Measurements from ENCODE around the gene SEMA5A. TPM values are rescaled to one million over a fixed set of nuclear protein-coding genes. Genes with fewer than 3 reads are reported as not detected.

SEMA5A gene
- total RNA-seq, 1 experiment from 2014 or later = 0.15 TPM

GRCh38 chr5:9212605-9213004, 333.3 kb downstream of the SEMA5A start:
- no peak overlapping the region for H3K4me3 ChIP-seq (ENCODE audit: low read depth in 2 of 2, low read length in 2 of 2)
- intact Hi-C loops (cut with micrococcal nuclease; ENCODE audit: unreplicated experiment) = no loop called here
- H3K9me3 ChIP-seq (ENCODE audit: control insufficient read depth, insufficient read depth, low read depth, low read length) = no peaks in the 10 kb centered on the region
- H3K36me3 ChIP-seq (ENCODE audit: control insufficient read depth, insufficient read depth, low read length) = no peaks in the 10 kb centered on the region
- H3K27me3 ChIP-seq (ENCODE audit: control insufficient read depth, insufficient read depth, low read length) = no peaks in the 10 kb centered on the region
- no peaks in the 10 kb centered on the region for H3K4me1 ChIP-seq (ENCODE audit: control insufficient read depth, insufficient read depth, low read length)
- TF ChIP-seq CTCF (IDR thresholded peaks at IDR 0.05) = no peak
- no peak for TF ChIP-seq SIN3A (IDR thresholded peaks at IDR 0.05; ENCODE audit: borderline replicate concordance, insufficient read depth, low read depth, low read length)
- TF ChIP-seq POLR2AphosphoS5 (IDR thresholded peaks at IDR 0.05; ENCODE audit: low read depth, low read length) = no peak
- TF ChIP-seq TCF7L2 (IDR thresholded peaks at IDR 0.05; ENCODE audit: low read depth, low read length) = no peak
- TF ChIP-seq REST (IDR thresholded peaks at IDR 0.05; ENCODE audit: insufficient read depth in 1 of 2, low read depth in 2 of 2, low read length in 1 of 2) = no peak
- in situ Hi-C loops (cut with HindIII; ENCODE audit: low pct_unique_long_range_greater_than_20kb, low sequenced_read_pairs) = no loop called here
- no peak overlapping the region for H3K27ac ChIP-seq (ENCODE audit: low read length)
- no TSS peak for BruUV-seq (replicated peaks)
- CTCF ChIA-PET = no interaction called here
- DNase-seq (ENCODE audit: low read depth, low spot score) (no peak), ATAC-seq (no peak)
- POLR2A ChIA-PET = no interaction called here

DNA sequence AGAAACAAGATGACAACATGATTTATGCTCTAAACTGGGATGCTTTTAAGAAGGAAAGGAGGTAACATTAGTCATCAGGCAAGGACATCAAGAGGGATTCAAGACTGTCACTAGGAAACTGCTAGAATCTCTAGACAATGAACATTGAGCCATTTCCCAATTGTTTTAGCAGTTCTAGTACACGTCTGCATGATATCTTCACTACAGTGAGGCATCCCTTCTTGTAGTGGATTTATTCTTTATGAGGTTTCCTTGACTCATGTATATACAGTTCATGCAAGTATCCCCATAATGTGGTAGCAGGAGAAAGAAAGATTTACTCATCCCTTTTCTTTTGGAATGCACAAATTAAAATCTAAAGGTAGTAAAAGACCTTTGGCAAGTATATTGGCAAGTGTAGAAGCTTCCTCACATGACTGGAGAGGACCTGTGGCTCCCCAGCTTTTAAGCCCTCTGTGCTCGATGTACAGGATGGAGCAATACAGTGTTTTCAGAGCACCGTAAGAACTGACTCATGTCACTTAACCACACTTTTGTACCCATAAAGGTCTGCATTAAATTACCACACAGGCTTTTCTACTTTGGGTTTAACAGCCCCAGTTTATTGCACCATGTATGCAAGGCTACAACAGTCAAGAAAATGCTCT, 335.9 kb downstream of the SEMA5A start:
- Histone ChIP-seq H3K27me3 (ENCODE audit: control insufficient read depth, insufficient read depth, low read length) (no peaks in the 10 kb centered on the region), H3K4me1 (ENCODE audit: control insufficient read depth, insufficient read depth, low read length) (no peaks in the 10 kb centered on the region), H3K9me3 (ENCODE audit: control insufficient read depth, insufficient read depth, low read depth, low read length) (no peaks in the 10 kb centered on the region), H3K4me3 (ENCODE audit: low read depth in 2 of 2, low read length in 2 of 2) (no peak overlapping the region), H3K36me3 (ENCODE audit: control insufficient read depth, insufficient read depth, low read length) (no peaks in the 10 kb centered on the region), H3K27ac (ENCODE audit: low read length) (no peak overlapping the region)
- TF ChIP-seq POLR2AphosphoS5 (IDR thresholded peaks at IDR 0.05; ENCODE audit: low read depth, low read length) = no peak
- TF ChIP-seq CTCF (IDR thresholded peaks at IDR 0.05) = no peak
- TF ChIP-seq SIN3A (IDR thresholded peaks at IDR 0.05; ENCODE audit: borderline replicate concordance, insufficient read depth, low read depth, low read length) = no peak
- no peak for TF ChIP-seq TCF7L2 (IDR thresholded peaks at IDR 0.05; ENCODE audit: low read depth, low read length)
- TF ChIP-seq REST (IDR thresholded peaks at IDR 0.05; ENCODE audit: insufficient read depth in 1 of 2, low read depth in 2 of 2, low read length in 1 of 2) = no peak
- ChIA-PET CTCF (no interaction called here), POLR2A (no interaction called here)
- no peak for ATAC-seq
- intact Hi-C loops (cut with micrococcal nuclease; ENCODE audit: unreplicated experiment) (loop anchor here (5.0 kb wide), 1 partner anchor 1283 kb away; no protein-coding TSS in a partner anchor), in situ Hi-C loops (cut with HindIII; ENCODE audit: low pct_unique_long_range_greater_than_20kb, low sequenced_read_pairs) (no loop called here)
- BruUV-seq (replicated peaks) = no TSS peak
- no peak for DNase-seq (ENCODE audit: low read depth, low spot score)
